Measurements from ENCODE around the gene ELMO3.

DNA sequence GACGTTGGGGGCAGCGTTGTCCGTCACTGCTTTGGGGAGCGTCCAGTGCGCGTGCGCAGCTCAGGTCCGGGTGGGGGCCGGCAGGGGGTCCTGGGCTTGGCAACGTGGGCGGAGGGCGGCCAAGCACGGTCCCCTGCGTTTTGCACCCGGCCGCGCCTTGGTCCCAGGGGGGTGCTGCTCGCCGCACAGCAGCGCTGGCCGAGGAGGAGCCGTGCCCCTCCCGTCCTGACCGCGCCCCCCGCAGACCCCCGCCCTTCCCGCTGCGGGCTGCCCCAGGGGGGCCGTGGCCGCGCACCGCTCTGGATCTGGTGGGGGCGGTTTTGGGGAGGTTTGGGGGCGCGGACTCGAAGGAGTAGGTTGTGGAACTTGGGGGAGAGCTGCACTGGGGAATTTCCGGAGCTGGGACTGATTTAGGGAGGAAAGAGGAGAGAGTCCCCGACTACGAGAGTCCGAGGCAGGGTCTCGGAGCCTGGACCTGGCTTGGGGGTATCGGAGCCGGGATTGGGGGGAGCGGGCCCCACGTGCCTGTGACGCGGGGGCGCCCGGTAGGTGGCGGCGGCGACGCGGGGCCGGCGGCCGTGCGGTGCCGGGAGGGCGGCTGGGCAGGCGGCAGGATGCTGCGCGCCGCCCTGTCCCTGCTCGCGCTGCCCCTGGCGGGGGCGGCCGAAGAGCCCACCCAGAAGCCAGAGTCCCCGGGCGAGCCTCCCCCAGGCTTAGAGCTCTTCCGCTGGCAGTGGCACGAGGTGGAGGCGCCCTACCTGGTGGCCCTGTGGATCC, 49.7 kb downstream of the ELMO3 start, which contains the start of gene SLC9A5:
- TF ChIP-seq, protein P1, sequence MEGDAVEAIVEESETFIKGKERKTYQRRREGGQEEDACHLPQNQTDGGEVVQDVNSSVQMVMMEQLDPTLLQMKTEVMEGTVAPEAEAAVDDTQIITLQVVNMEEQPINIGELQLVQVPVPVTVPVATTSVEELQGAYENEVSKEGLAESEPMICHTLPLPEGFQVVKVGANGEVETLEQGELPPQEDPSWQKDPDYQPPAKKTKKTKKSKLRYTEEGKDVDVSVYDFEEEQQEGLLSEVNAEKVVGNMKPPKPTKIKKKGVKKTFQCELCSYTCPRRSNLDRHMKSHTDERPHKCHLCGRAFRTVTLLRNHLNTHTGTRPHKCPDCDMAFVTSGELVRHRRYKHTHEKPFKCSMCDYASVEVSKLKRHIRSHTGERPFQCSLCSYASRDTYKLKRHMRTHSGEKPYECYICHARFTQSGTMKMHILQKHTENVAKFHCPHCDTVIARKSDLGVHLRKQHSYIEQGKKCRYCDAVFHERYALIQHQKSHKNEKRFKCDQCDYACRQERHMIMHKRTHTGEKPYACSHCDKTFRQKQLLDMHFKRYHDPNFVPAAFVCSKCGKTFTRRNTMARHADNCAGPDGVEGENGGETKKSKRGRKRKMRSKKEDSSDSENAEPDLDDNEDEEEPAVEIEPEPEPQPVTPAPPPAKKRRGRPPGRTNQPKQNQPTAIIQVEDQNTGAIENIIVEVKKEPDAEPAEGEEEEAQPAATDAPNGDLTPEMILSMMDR (IDR thresholded peaks at IDR 0.05 in 2 of 3, conservative IDR thresholded peaks at IDR 0.05 in 1 of 3; ENCODE audit: borderline replicate concordance in 1 of 3, insufficient read depth in 1 of 3, low read depth in 2 of 3, low read length in 2 of 3), result no peak; a peak in 1 of 6 replicates
- no peak for TF ChIP-seq SP1 (IDR thresholded peaks at IDR 0.05; ENCODE audit: low read depth)
- TF ChIP-seq POLR2AphosphoS5 (IDR thresholded peaks at IDR 0.05; ENCODE audit: low read depth, low read length), result peak; percentile 49
- no peak for TF ChIP-seq CBX3 (IDR thresholded peaks at IDR 0.05; ENCODE audit: low read depth)
- TF ChIP-seq POLR2A (IDR thresholded peaks at IDR 0.05; ENCODE audit: borderline replicate concordance, extremely low read depth, insufficient read depth, insufficient read length), result no peak
- TF ChIP-seq JUND (IDR thresholded peaks at IDR 0.05), result no peak
- no peak for TF ChIP-seq SIN3A (IDR thresholded peaks at IDR 0.05; ENCODE audit: low read depth)
- TF ChIP-seq TCF7L2 (IDR thresholded peaks at IDR 0.05; ENCODE audit: borderline replicate concordance, extremely low read depth, insufficient read depth, insufficient read length), result no peak
- TF ChIP-seq EZH2 (IDR thresholded peaks at IDR 0.05), result no peak
- TF ChIP-seq CEBPB (IDR thresholded peaks at IDR 0.05; ENCODE audit: low read depth), result no peak
- TF ChIP-seq, protein P2, sequence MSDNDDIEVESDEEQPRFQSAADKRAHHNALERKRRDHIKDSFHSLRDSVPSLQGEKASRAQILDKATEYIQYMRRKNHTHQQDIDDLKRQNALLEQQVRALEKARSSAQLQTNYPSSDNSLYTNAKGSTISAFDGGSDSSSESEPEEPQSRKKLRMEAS (IDR thresholded peaks at IDR 0.05), result no peak

All from HCT116 (cell line).